Right lobe of liver (tissue), 6 donors: ENCODE data around the gene PSMD14. TPM values are rescaled to one million over a fixed set of nuclear protein-coding genes. Genes with fewer than 3 reads are reported as not detected.

Experiments used
- ATAC-seq, 4 donors: fragments of 200-7000 bp; cut with Tn5 transposase; one replicate each; pipeline ENCODE4 v1.9.1; 2020; ENCODE audit warnings: mild to moderate bottlenecking in 4 of 4, moderate library complexity in 4 of 4
- DNase-seq, 3 donors: peaks; one replicate each; pipeline ENCODE4 v3.0.0-alpha.2; 2020
- H3K27ac ChIP-seq, 3 donors: fragments of 200-600 bp; one replicate each; pipeline ENCODE4 v1.8.0; 2022
- H3K27me3 ChIP-seq, 2 donors: fragments of 200-600 bp; one replicate each; pipeline ENCODE4 v1.8.0; 2022
- H3K36me3 ChIP-seq, 4 donors: fragments of 200-600 bp; sonication (generic) in 1 of 4; one replicate each; pipeline versions ENCODE4 v1.5.1 to v1.8.0; 2017 to 2022; ENCODE audit warnings: control low read depth in 1 of 4
- H3K4me1 ChIP-seq, 4 donors: fragments of 200-600 bp; sonication (generic) in 1 of 4; one replicate each; pipeline versions ENCODE4 v1.5.1 to v1.8.0; 2017 to 2022; ENCODE audit warnings: control low read depth in 1 of 4
- H3K4me3 ChIP-seq, 3 donors: fragments of 200-600 bp; one replicate each; pipeline ENCODE4 v1.8.0; 2022
- H3K9me3 ChIP-seq, 4 donors: fragments of 200-600 bp; sonication (generic) in 1 of 4; one replicate each; pipeline versions ENCODE4 v1.5.1 to v1.8.0; 2017 to 2022; ENCODE audit warnings: control low read depth in 1 of 4
- CTCF ChIP-seq, 4 donors: fragments of 200-600 bp in 3 of 4; fragments of 450-650 bp in 1 of 4; IDR thresholded peaks; one replicate each; pipeline versions ENCODE4 v1.5.1 to v1.8.0; 2016 to 2022; ENCODE audit warnings: antibody characterized with exemption in 4 of 4, mild to moderate bottlenecking in 2 of 4
- POLR2A ChIP-seq: fragments of 450-650 bp; IDR thresholded peaks from one replicate; pipeline ENCODE4 v1.6.1; 2017; ENCODE audit warnings: antibody characterized with exemption, mild to moderate bottlenecking
- intact Hi-C, 2 donors: fragments of 100-400 bp; cut with DNase I; formaldehyde crosslinking; loops; one replicate each; pipeline versions ENCODE4 v1.11.2 to v1.14.1; 2022
- small RNA-seq, 2 experiments: library from RNA; depleted of rRNA; stranded (forward); fragments of <200 nt; gene quantifications; one replicate each; pipeline ENCODE3, GENCODE V24; 2016
- total RNA-seq, 6 experiments: library from RNA; depleted of rRNA in 2 of 6; stranded (reverse); fragments of >200 nt in 2 of 6; fragmentation: NEBNext Ultra II Directional in 3 of 6; extraction: Animal tissue kit (Norgen Biotek cat#: 25700) in 3 of 6; gene quantifications; one replicate each; pipeline versions ENCODE4 v1.1.0 to v1.2.4, GENCODE V29; 2016 to 2023
- donor health status: DM: no; HTN: yes; CAD: no.
- donor health status: DM: no; HTN: no; CAD: no.
- donor health status: DM: no; HTN: no; CAD: no.
- donor health status: DM: no; HTN: yes; CAD: no.
- donor health status: DM: no; HTN: yes; CAD: no.

PSMD14 gene
- total RNA-seq, 6 experiments from 2014 or later, result 18.7 to 61.8 (median 24.9) TPM

- intact Hi-C loops, result no loop called here
- Histone ChIP-seq H3K27me3 (no peaks in the 10 kb centered on the region), H3K4me1 (no peaks in the 10 kb centered on the region), H3K36me3 (no peaks in the 10 kb centered on the region), H3K4me3 (no peak overlapping the region), H3K9me3 (no peaks in the 10 kb centered on the region), H3K27ac (no peak overlapping the region)
- TF ChIP-seq POLR2A (no peak), CTCF (IDR thresholded peaks at IDR 0.05) (no peak)
- ATAC-seq (no peak), DNase-seq (no peak)
Observed at GRCh38 chr2:161448431-161448830, 140.2 kb downstream of the PSMD14 start.

Small RNA genes lying within 50 kb of the gene (small RNA-seq; reads per million reads assigned to genes)
- 0 reads per million in 2 experiments for gene RNA5SP108

Other genes with a start within 250 kb of the PSMD14 start
- gene TANK, start 148.0 kb upstream of the PSMD14 start, total RNA-seq, result 10 to 100 TPM; 25.4 to 46.4 (median 36.0) TPM
- not detected for gene TBR1, start 107.9 kb downstream of the PSMD14 start, total RNA-seq